Nephron (organoid): ENCODE measurements around the gene GPRIN2.

Experiments used
- H3K27ac Mint-ChIP-seq, 3 experiments: 2 replicates each; pipeline ENCODE4 v1.8.0; 2020; ENCODE audit warnings: mixed read lengths in 3 of 3, mild to moderate bottlenecking in 2 of 3, moderate library complexity in 1 of 3
- H3K27me3 Mint-ChIP-seq: 2 replicates; pipeline ENCODE4 v1.8.0; 2021; ENCODE audit warnings: low read depth, mild to moderate bottlenecking, moderate library complexity, mixed read lengths
- H3K36me3 Mint-ChIP-seq: 2 replicates; pipeline ENCODE4 v1.8.0; 2020; ENCODE audit warnings: low read depth, mixed read lengths
- H3K4me1 Mint-ChIP-seq: 2 replicates; pipeline ENCODE4 v1.8.0; 2020; ENCODE audit warnings: mixed read lengths
- H3K4me3 Mint-ChIP-seq, 3 experiments: 2 replicates each; pipeline ENCODE4 v1.8.0; 2020; ENCODE audit warnings: mild to moderate bottlenecking in 3 of 3, mixed read lengths in 3 of 3, moderate library complexity in 2 of 3
- H3K9me3 Mint-ChIP-seq: 2 replicates; pipeline ENCODE4 v1.8.0; 2020; ENCODE audit warnings: mixed read lengths
- TF ChIP-seq, protein P1 (sequence below), 3 experiments: fragments of 200-600 bp; sonication (generic); IDR thresholded peaks; one replicate each; pipeline ENCODE4 v1.5.0; 2021; ENCODE audit warnings: antibody characterized with exemption in 3 of 3; ENCODE audit not compliant: unreplicated experiment in 3 of 3

The GPRIN2 gene

DNA sequence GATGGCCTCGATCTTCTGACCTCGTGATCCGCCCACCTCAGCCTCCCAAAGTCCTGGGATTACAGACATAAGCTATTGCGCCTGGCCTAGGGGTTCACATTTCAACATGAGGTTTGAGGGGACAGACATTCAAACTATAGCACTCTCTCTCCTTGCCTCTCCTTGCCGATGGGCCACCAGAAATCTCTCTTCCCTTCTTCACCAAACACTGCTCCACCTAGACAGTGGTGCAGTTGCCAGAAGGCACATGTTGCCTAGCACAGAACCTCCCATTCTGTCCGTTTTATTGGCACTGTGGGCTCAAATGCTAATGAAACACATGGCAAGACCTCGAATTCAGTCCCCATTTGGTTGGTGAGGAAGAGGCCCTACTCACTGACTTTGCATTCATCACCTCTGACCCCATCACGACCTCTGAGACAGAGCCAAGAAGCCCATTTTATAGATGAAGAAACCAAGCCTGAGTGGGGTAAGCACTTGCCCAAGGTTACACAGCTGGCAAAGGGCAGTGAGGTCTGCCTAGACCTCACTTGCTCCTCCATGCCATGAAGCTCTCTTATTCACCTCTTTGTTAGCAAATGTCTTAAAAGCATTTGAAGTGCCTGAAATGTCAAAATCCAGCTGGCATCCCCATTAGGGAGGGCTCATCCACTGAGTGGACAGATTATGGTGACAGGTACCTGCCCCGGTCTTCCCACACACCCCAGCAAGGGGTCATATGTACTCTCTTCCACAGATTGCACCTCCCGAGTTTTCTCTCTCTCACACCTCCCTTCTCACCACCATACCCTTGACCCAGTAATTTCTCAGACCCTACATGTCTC lies 34.0 kb downstream of the GPRIN2 start:
- Mint-ChIP-seq H3K27ac (no peak overlapping the region), H3K36me3 (no peaks in the 10 kb centered on the region), H3K27me3 (no peaks in the 10 kb centered on the region), H3K4me3 (no peak overlapping the region), H3K9me3 (no peaks in the 10 kb centered on the region), H3K4me1 (no peaks in the 10 kb centered on the region)
- TF ChIP-seq, protein P1, sequence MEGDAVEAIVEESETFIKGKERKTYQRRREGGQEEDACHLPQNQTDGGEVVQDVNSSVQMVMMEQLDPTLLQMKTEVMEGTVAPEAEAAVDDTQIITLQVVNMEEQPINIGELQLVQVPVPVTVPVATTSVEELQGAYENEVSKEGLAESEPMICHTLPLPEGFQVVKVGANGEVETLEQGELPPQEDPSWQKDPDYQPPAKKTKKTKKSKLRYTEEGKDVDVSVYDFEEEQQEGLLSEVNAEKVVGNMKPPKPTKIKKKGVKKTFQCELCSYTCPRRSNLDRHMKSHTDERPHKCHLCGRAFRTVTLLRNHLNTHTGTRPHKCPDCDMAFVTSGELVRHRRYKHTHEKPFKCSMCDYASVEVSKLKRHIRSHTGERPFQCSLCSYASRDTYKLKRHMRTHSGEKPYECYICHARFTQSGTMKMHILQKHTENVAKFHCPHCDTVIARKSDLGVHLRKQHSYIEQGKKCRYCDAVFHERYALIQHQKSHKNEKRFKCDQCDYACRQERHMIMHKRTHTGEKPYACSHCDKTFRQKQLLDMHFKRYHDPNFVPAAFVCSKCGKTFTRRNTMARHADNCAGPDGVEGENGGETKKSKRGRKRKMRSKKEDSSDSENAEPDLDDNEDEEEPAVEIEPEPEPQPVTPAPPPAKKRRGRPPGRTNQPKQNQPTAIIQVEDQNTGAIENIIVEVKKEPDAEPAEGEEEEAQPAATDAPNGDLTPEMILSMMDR (IDR thresholded peaks at IDR 0.05; ENCODE audit: unreplicated experiment in 3 of 3): no peak

DNA sequence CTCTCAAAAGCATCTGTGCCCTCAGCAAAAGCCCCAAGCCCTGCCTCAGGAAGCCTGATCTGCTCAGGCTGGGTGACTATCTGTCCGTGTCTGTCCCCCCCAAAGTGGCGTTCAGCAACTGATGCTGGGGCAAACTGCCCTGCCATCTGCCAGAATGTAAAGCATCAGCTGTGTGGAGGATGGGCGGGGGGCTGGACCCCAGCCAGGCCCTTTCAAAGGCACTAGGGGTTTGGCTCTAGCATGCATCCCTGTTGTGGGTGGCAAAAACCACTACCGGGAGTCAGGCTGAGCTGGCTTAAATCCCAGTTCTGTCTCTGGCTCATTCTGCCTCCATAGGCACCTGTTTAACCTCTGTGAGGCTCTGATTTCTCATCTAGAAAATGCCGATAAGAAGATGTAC lies 35.5 kb downstream of the GPRIN2 start:
- peaks cover 5% of the 10 kb centered on the region for H3K4me1 Mint-ChIP-seq
- peaks cover 3% of the 10 kb centered on the region for H3K27me3 Mint-ChIP-seq
- no peak overlapping the region for H3K27ac Mint-ChIP-seq
- no peaks in the 10 kb centered on the region for H3K9me3 Mint-ChIP-seq
- TF ChIP-seq, protein P1 (IDR thresholded peaks at IDR 0.05; ENCODE audit: unreplicated experiment in 3 of 3): no peak
- H3K36me3 Mint-ChIP-seq: no peaks in the 10 kb centered on the region
- H3K4me3 Mint-ChIP-seq: no peak overlapping the region

DNA sequence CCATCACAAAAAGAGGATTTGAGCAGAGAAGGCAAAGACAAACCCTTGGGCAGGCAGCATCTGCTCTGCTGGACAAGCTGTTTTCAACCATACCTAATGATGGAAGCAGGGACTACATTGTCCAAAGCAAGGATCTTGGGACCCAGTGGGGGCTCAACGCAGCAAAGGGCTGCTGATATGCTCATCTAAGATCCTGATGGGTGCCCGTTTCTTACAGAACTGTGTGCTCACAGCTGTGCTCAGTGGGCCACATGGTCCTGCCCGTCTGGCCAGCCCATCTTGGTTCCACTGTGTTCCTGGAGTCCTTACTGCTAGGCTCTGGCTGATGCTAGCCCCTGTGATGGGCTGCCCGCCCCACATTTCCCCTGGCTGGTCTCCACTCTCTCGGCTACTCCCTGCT lies 36.1 kb downstream of the GPRIN2 start:
- Mint-ChIP-seq H3K4me1 (peaks cover 5% of the 10 kb centered on the region), H3K27me3 (peaks cover 6% of the 10 kb centered on the region), H3K9me3 (no peaks in the 10 kb centered on the region), H3K27ac (no peak overlapping the region), H3K4me3 (no peak overlapping the region), H3K36me3 (no peaks in the 10 kb centered on the region)
- TF ChIP-seq, protein P1 (IDR thresholded peaks at IDR 0.05; ENCODE audit: unreplicated experiment in 3 of 3): no peak

DNA sequence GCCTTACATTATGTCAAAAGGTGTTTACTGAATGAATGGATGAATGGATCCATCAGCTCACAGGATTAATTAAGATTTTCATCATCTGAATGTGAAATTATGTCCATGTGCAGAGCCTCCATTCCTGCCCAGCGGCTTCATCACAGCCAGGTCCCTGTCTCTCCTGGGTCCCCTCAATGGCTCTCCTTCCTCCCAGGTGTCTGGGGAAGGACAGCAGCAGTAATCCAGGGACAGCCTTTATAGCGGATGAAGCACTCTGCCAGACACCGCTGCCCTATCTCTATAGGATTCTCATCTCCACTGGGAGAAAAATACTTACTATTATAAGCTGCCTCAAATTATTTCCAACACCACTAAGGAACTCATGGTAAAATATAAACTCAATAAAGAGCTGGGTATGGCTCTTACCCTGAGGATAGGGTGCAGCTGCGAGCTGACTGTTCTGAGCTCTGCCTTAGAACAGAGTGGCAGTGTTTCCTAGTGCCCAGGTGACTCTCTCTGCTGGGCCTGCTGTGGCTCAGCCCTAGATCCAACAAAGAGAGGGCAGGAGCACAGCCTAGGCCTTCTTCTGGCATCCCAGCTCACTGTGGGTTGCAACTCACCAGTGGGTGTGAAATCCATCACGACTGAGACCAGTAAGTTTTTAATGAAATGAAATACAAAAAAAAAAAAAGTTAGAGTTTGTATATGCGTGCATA lies 38.3 kb downstream of the GPRIN2 start:
- Mint-ChIP-seq H3K27me3 (peaks cover 10% of the 10 kb centered on the region), H3K27ac (no peak overlapping the region), H3K9me3 (no peaks in the 10 kb centered on the region), H3K4me3 (no peak overlapping the region), H3K4me1 (peaks cover 5% of the 10 kb centered on the region), H3K36me3 (no peaks in the 10 kb centered on the region)
- TF ChIP-seq, protein P1 (IDR thresholded peaks at IDR 0.05; ENCODE audit: unreplicated experiment in 3 of 3): no peak

DNA sequence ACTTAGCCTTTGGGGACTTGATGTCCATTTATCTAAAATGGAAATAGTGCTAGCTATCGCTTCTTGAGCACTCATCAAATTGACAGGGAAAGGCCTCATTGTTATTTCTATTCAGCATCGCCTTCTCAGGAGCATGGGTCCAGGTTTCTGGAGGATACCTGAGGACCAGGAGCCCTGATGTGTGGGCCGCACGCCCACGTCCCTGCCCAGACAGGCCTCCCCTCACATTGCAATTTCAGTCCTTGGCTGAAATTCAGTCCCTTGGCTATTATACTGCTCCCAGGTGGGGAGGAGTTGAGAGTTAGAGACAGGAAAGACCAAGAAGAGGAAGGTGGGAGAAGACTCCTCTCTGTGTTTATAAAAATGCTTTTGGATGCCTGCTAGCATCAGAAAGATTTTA lies 38.9 kb downstream of the GPRIN2 start:
- no peak overlapping the region for H3K4me3 Mint-ChIP-seq
- H3K36me3 Mint-ChIP-seq: no peaks in the 10 kb centered on the region
- H3K27me3 Mint-ChIP-seq: peaks cover 10% of the 10 kb centered on the region
- H3K27ac Mint-ChIP-seq: no peak overlapping the region
- no peaks in the 10 kb centered on the region for H3K9me3 Mint-ChIP-seq
- H3K4me1 Mint-ChIP-seq: peaks cover 5% of the 10 kb centered on the region
- TF ChIP-seq, protein P1 (IDR thresholded peaks at IDR 0.05; ENCODE audit: unreplicated experiment in 3 of 3): no peak
